ENCODE measurements around the gene IL12RB1. TPM values are rescaled to one million over a fixed set of nuclear protein-coding genes. Genes with fewer than 3 reads are reported as not detected.
"Not testable (repeated sequence)": the region's sequence is repeated elsewhere in the genome, so short reads cannot be mapped to it uniquely, and the experiment has no call there.

IL12RB1 gene
- total RNA-seq, 1 donor from 2014 or later = 1.6 TPM

DNA sequence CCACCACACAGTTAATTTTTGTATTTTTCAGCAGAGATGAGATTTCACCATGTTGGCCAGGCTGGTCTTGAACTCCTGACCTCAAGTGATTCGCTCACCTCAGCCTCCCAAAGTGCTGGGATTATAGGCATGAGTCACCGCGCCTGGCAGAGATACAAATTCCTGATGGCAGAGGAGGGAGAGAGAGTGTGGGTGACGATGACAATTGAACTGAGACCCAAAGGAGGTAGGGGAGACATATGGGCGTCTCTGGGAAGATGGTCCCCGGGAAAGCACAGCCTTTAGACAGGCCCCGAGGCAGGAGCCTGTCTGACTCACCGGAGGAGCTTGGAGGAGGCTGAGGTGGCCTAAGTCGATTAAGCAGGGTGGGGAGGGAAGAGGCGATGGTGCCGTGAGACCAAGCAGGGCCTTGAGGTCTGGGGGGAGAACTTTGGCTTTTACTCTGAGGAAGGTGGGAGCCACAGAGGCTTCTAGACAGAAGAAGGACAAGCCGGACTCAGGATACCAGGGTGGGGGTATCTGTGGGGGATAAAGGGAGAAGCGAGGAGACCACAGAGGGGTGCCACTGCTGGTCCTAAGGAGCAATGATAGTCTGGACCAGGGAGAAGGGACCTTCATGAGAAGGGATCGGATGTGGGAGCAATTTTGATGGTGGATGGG lies 40.5 kb downstream of the IL12RB1 start:
- peak; percentile 65 for DNase-seq (ENCODE audit: low spot score)

DNA sequence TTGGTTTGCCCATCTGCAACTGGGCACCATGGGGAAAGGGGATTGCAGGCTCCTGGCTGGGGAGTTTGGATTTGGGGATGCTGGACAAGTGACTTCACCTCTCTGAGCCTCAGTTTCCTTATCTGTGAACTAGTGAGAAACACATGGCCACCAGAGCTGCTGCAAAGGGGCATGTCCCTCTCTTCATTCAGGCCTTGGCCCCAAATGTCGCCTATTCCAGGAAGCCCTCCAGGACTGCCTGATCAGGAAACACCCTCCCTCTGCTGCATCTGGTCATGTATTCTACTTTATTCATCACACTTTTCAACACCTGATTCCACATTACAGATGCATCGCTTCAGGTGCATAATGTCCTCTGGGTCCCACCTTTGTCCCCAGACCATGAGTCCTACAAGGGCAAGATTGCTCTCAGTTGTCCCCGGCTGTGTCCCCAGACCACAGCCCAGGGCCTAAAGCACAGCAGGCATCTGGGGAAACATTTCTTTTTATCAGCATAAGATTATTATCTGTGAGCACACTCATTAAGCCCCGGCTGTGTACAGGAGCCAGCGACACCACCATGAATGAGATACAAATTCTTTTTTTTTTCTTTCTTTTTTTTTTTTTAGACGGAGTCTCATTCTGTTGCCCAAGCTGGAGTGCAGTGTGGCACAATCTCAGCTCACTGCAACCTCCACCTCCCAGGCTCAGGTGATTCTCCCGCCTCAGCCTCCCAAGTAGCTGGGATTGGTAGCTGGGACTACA lies 41.3 kb downstream of the IL12RB1 start:
- no peak for DNase-seq (ENCODE audit: low spot score)

DNA sequence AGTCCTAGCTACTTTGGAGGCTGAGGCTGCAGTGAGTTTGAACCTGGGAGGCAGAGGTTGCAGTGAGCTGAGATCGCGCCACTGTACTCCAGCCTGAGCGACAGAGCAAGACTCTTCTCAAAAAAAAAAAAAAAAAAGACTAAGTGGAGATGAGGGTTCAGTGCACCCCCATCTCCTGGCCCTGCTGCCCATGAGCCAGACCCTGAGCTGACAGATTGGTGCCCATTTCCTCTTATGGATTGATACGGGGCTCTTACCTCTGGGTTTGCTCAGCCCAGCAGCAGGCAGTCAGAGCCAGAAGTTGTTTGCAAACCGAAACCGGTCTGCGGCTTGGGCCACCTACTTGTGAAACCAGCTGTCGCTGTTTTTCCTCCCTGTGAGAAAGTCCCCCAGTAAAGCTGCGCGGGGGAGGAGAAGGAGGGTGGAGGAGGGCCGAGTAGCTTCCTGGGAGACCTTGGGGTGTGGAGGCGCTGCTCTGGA lies 41.9 kb downstream of the IL12RB1 start:
- peak; percentile 88 for DNase-seq (ENCODE audit: low spot score)

DNA sequence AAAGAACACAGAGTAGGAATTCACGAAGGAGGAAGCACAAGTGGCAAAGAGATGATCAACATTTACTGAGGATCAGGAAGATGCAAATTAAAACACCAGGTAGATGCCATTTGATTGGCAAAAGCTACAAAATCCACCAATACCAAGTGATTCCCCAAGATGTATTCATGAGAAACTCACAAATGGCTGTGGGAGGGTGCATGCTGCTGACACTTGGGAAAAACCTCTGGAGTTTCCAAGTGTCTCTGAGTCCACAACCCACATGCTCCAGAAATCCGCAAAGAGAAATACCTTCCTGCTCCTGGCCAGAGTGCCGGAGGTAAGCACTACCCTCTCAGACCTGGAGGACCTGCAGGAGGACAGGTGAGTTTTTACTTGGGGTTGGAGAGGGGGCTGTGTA lies 43.1 kb downstream of the IL12RB1 start:
- DNase-seq (ENCODE audit: low spot score) = no peak

DNA sequence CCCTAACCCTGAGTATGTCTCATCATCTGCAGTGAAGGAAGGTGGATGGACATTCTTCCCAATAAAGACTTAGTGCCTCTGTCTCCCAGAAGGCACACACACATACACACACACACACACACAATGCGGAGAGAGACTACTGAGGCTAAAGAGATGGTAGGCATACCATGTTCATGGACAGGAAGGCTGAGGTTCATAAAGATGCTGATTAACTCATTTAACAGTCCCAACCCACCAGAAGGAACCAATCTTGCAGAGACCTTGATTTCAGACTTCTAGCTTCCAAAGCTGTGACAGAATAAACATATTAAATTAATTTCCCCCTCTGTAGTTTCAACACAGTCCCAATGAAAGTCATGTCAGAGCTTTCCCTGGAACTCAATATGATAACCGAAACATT lies 45.7 kb downstream of the IL12RB1 start:
- no peak for DNase-seq (ENCODE audit: low spot score)

DNA sequence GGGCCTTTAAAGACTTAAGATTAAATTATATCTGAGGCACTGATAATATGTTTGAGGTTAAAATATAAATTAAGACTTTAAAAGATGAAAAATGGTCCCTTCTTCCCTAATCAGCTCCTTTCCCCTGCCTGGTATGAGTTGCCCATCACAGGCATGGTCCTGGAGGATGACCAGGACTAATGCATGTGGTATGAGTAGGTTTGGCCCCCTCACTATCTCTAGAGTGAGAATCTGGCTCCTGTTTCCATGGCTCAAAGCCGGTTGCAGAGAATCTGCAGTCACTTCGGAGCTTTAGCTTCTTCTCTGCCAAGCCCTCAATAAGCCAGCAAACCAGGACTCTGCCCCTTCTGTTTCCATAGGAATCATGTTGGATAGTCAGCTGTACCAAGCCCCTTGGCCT lies 54.6 kb downstream of the IL12RB1 start:
- DNase-seq (ENCODE audit: low spot score) = not testable (repeated sequence)

DNA sequence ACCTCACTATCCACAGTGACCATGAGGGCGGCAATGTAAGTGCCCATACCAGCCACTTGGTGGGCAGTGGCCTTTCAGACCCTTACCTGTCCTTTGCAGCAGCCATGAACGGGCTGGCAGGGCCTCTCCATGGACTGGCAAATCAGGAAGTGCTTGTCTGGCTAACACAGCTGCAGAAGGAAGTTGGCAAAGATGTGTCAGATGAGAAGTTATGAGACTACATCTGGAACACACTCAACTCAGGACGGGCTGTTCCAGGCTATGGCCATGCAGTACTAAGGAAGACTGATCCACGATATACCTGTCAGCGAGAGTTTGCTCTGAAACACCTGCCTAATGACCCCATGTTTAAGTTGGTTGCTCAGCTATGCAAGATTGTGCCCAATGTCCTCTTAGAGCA lies 55.3 kb downstream of the IL12RB1 start:
- not testable (repeated sequence) for DNase-seq (ENCODE audit: low spot score)

DNA sequence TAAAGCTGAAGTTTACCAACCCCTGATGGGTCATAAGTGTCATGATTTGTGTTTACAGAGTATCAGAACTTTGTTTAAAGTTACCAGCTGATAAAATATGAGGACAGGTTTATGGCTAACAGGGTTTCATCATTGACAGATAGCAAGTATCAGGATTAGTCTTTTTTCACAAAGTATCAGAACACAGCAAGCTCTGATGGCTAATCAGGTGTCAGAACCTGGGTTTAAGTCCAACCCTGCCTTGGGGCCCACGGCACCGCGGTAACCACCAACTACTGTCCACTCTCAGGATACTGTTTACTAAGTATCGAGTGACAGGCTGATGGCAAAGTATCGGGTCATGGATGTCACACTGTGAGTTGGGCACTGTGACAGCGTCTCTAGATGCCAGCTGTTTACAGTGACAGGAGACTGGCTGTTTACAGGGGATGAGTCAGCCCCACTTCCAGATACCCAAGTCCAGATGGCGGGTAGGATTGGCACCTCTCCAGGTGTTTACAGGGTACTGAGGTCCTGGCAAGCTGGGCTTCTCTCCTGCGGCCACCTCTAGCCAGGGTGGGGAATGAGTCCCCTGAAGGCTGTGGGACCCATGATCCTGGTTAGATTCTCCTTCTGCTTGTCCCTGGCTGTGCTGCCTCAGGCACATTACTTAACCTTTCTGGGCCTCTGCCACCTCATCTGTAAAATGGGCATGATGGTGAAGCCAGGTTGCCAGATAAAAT lies 57.0 kb downstream of the IL12RB1 start:
- no peak for DNase-seq (ENCODE audit: low spot score)

DNA sequence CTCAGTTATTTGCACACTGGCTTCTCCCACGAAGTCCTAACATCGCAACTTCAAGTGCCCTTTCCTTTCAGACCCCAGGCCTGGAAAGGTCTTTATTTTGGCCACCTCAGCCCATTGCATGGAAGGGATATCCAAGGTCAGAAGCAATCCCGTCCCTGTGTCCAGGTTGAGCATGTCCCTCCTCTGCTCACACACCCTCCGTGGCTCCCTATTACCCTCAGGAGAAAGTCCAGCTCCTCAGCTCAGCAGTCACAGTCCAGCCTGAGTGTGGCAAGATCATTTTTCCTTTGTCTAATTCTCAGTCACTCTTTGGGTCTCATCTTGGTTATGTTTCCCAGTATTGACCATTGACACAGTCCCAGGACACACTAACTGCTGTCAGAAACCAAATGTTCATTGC lies 59.6 kb downstream of the IL12RB1 start:
- DNase-seq (ENCODE audit: low spot score) = no peak

DNA sequence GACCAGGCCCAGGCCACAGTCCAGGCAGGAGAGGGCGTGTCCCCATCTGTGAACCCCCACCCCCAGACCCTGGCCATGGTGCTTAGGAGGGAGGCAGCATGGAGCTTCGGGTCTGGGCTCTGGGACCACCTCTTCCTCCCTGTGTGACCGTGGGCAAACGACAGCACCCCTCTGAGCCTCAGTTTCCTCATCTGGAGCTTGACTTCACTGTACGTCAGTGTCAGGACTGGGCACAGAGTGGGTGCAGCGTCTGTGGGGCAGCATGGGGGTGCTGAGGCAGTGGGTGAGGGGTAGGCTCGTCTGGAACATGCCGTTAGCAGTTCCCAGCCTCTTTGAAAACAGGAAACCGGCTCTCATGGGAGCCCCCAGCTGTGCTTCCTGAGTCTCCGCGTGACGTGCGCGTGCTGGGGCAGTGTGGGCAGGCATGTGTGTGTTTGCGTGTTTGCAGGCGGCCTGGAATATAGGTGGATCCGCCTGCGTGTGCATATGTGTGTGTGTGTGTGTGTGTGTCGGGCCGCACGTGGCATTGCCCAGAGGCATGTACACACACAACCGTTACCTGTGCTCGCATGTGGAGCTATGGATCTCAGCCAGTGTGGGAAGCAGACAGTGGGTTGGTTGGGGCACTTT lies 63.0 kb downstream of the IL12RB1 start:
- peak; percentile 77 for DNase-seq (ENCODE audit: low spot score)

DNA sequence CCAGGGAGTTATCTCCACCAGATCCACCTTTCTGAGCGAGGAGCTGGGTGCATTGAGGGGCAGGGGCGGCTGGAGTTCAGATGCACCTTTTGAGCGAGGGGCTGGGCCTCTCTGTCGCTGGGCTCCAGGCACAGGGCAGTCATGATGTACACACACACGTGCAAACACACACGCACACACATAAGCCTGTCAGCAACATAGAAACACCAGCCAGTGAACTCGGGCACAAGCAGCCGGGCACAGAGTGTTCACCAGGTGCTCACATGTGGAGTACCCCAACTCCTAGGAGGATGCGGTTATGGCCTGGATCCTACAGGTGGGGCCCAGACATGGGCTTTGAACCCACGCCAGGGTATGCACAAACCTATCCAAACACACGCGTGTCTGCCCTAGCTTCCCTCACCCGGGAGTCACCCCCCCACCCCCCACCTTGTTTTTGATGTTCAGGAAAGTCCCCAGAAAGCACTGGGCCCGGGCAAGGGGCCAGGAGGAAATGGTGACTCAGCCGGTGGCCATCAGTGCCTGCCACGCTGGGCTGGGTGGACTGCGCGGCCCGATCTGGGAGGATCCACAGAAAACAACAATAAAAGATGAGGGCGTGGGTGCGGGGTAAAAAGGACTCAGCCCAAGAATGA lies 65.5 kb downstream of the IL12RB1 start:
- DNase-seq (ENCODE audit: low spot score) = peak; percentile 91

DNA sequence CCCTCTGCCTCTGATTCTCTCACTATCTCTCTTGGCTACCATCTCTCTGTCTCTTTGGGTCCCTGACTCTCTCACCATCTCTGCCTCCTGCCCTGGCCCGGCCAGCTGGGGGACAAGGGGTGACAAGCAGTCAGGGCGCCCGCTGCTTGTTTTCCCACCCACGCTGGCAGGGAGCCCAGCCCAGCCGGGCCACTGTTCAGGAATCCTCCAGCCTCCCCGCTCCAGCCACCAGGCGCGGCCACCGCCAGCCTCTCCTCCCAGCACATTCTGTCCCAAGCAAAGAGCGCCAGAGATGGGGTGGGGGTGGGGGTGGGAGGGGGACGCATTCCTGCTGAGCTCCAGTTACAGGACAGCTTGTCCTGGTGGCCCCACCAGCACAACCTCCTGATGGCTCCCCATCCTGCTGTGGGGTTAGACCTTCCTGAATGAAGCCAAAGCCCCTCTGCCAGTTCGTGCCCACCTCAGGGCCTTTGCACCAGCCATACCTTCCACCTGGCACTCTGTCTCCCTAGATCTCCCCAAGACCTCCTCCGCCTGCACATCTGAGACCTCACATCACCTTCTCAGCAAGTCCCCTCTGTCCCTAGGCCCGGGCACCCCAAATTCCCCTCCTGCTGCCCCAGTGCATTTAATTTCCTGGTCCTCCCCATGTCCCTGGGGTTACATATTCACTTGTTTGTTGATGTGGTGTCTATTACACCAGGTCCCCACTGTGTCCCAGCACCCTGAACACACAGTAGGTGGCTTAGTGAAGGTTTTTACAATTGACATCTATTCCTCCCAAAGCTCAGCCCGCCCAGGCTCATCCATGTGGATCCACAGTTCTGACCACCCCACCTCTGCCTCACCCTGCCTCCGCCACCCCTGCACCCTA lies 66.3 kb downstream of the IL12RB1 start:
- peak; percentile 88 for DNase-seq (ENCODE audit: low spot score)

DNA sequence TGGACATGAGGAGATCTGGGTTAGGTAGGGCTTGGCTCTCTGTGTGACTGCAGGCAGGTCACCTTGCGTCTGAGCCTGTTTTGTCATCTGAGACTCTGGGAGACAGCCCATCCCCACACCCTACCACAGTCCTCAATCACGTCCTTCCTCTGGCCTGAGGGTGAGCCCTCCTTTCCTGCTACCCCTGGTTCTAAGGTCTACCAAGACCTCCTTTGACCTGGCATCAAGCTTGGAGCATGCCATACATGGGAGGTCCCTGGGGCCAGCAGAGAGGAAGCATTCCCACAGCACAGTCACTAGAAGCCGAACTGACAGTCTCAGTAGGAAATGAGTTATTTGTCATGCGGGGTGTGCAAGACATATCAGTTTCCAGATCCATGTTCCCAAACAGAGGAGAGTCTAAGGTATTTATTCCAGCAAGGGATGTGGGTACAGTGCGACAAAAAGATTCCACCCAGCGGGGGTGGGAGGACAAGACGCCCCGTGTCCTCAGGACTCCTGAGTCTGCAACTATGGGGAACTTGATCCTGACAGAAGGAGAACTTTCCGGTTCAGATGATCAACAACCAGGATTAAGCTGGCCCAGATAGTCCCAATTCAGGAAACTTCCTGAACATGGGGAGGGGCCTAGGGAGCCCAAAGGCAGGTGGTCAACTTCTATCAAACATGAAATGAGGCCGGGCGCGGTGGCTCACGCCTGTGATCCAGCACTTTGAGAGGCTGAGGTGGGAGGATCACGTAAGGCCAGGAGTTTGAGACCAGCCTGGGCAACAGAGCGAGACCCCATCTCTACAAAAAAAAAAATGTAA lies 69.3 kb downstream of the IL12RB1 start:
- no peak for DNase-seq (ENCODE audit: low spot score)

DNA sequence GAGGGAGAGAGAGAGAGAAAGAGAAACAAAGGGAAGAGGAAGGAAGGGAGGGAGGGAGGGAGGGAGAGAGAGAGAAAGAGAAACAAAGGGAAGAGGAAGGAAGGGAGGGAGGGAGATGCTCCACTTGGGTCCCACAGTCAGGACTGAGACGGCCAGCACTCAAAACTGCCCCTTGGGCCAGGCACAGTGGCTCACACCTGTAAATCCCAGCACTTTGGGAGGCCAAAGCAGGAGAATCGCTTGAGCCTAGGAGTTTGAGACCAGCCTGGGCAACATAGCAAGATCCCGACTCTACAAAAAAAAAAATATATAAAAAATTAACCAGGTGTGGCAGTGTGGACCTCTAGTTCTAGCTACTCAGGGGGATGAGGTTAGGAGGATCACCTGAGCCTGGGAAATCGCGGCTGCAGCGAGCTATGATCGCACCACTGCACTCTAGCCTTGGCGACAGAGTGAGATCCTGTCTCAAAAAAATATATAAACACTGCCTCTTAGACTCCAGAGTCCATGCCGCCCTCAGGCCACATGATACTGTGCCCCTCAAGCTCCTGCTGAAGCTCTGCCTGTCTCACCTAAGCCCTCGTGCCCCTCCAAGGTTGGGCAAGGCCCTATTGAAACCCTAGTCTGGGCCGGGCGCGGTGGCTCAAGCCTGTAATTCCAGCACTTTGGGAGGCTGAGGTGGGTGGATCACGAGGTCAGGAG lies 70.4 kb downstream of the IL12RB1 start:
- DNase-seq (ENCODE audit: low spot score) = no peak

DNA sequence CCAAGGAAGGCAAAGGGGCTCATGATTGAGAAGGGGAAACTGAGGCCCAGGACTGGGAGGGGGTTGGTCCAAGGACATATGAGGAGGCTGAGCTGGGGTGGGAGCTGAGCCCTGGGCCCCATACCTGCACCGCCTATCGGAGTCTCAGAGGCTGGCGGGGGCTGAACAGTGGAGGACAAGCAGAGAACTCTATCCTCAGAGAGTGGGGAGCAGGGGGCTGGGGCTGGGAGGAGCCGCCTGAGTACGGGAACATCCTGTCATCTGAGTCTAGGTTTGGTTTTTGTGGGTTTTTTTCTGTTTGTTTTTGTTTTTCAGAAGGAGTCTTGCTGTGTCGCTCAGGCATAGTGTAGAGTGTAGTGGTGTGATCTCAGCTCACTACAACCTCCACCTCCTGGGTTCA lies 72.5 kb downstream of the IL12RB1 start:
- no peak for DNase-seq (ENCODE audit: low spot score)

DNA sequence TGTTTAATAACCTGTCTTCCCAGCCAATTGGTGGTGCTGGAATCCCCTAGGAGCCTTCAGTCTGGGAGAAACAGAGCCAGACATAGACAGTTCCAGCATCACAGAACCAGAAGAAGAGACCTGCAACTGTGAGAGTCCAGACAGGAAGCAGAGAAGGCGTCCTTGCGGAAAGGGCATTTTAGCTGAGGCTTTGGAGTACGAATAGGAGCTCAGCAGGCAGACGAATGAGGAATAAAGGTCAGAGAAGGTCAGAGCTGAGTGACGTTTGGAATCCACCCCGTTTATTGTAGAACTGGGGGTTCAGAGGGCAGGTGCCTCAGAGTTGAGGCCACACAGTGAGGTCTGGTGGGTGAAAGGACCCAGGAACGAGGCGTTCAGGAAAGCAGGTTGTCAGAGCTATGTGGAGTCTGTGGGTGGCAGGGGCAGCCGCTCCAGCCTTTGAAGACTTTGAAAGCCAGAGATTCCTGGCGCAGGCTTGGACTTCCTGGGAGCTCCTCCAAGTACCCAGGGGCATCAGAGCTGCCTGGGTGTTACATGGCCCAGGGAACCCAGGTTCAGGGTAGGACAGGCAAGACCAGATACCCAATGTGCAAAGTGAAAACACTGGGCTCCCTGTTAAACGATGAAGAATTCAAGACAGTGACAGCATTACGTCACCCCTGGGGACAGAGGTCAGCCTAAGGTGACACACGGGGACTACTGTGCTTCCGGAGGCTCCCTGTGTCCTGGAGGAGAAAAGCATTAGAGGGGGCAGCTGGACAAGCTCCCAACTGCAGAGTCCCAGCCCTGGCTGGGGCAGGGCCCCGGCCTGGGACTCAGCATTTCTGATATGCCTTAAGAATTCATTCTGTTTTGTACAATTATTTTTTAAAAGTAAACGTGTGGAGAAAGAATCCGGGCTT lies 73.3 kb downstream of the IL12RB1 start:
- no peak for DNase-seq (ENCODE audit: low spot score)

DNA sequence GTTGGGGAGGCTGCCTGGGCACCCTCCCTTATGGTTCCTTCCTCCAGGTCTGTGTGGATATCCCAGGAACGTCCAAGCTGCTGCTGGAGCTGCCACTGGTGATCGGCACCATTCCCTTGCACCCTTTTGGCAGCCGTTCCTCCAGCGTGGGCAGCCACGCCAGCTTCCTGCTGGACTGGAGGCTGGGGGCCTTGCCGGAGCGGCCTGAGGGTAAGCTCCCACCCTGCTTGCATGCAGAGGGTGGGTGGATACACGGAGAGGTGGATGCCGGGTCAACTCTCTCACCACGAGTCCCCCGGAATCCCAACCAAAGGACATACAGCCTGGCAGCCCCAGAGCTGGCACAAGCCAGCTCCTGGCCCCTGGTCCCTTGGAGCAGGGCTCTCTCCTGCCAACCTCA lies 76.6 kb downstream of the IL12RB1 start:
- DNase-seq (ENCODE audit: low spot score) = no peak

DNA sequence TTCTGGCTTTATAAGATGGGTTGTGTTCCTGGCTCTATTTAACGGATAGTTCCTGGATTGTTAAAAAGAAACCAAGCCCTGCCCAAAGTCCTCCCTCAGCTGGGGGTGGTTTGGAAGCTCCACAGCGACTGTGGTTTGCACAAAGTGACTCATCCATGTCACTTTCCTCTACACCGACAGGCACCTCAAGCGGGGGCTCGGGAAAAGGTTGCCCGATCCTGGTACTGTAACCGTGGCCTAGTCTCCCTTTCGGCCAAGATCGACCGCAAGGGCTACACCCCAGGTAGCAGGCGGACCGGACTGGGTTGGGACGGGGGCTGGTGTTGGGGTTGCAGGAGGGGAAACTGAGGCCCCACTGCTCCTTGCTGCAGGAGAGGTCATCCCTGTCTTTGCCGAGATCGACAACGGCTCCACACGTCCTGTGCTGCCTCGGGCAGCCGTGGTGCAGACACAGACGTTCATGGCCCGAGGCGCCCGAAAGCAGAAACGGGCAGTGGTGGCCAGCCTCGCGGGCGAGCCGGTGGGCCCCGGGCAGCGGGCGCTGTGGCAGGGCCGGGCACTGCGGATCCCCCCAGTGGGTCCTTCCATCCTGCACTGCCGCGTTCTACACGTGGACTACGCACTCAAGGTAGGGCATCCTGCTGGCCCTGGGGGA lies 77.2 kb downstream of the IL12RB1 start:
- no peak for DNase-seq (ENCODE audit: low spot score)

Data from ureter (tissue), 1 donor.